Measurements from ENCODE around the gene TTLL11. TPM values are rescaled to one million over a fixed set of nuclear protein-coding genes. Genes with fewer than 3 reads are reported as not detected.

TTLL11 gene
- total and polyA plus RNA-seq, 4 donors, result 1.4 to 4.5 (median 3.6) TPM

- no peak for TF ChIP-seq MAX (IDR thresholded peaks at IDR 0.05)
- no peak for TF ChIP-seq FOXA1 (IDR thresholded peaks at IDR 0.05)
- no peak for TF ChIP-seq REST (IDR thresholded peaks at IDR 0.05)
- TF ChIP-seq HNF4G (IDR thresholded peaks at IDR 0.05), result no peak
Observed at GRCh38 chr9:122112238-122112637, 19.1 kb upstream of the TTLL11 start (continued).

DNA sequence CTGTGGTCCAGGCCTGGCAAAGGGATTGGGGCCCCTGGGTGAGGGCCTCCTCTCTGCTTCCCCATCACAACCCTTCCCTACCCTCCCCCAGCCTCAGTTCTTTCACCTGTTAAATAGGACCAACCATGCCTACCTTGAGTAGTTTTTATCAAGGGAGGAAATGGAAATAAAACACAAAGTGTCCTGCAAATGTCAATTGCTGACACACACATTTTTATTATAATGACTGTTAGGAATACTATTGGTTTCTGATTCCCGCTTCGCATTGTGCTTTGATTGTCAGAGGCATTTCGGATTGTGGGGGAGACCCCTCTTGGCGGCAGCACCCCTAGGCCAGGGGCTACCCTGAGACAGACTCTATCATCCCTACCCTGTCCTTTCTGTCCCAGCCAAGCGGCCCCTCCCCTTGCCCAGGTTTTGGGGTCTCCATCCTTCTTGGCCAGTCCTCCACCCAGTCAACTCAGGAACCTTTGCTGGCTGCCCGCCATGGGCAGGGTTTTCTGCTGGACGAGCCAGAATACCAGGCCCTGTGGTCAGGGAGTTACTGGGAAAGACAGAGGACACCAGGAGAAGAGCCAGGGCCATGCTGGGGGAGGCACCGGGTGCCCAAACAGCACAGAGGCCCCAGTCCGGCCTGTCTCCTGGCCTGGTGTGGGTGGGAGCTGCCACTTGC is 18.4 kb upstream of the TTLL11 start:
- TF ChIP-seq HNF4A (conservative IDR thresholded peaks at IDR 0.05), result no peak
- no peak for TF ChIP-seq MAX (IDR thresholded peaks at IDR 0.05)
- TF ChIP-seq GABPA (IDR thresholded peaks at IDR 0.05 in 1 of 2, conservative IDR thresholded peaks at IDR 0.05 in 1 of 2), result no peak
- no peak for TF ChIP-seq ATF3 (IDR thresholded peaks at IDR 0.05)
- TF ChIP-seq FOXA2 (IDR thresholded peaks at IDR 0.05), result no peak
- no peak for TF ChIP-seq HNF4G (IDR thresholded peaks at IDR 0.05)
- no peak for TF ChIP-seq EGR1 (IDR thresholded peaks at IDR 0.05; ENCODE audit: low read depth in 2 of 2)
- TF ChIP-seq JUND (IDR thresholded peaks at IDR 0.05), result no peak
- TF ChIP-seq YY1 (IDR thresholded peaks at IDR 0.05), result no peak
- TF ChIP-seq ZBTB33 (IDR thresholded peaks at IDR 0.05), result no peak
- no peak for TF ChIP-seq FOXA1 (IDR thresholded peaks at IDR 0.05)
- no peak for TF ChIP-seq REST (IDR thresholded peaks at IDR 0.05)
- 91% methylated on average over 9 of the region's 9 CpGs for WGBS

More for the DNA sequence above, 18.4 kb upstream of the TTLL11 start:
- H3K4me3 ChIP-seq (ENCODE audit: low read depth in 1 of 3, low read length in 3 of 3), result no peak overlapping the region
- H3K36me3 ChIP-seq (ENCODE audit: control insufficient read depth in 4 of 4, insufficient read depth in 3 of 4, low read depth in 1 of 4, low read length in 3 of 4), result no peaks in the 10 kb centered on the region
- DNase-seq (ENCODE audit: low spot score), result no peak
- no peak overlapping the region for H3K9ac ChIP-seq (ENCODE audit: low read depth in 1 of 2, low read length in 2 of 2)
- no peaks in the 10 kb centered on the region for H3K27me3 ChIP-seq (ENCODE audit: control insufficient read depth in 4 of 4, insufficient read depth in 4 of 4, low read length in 3 of 4)
- H3K9me3 ChIP-seq (ENCODE audit: control insufficient read depth in 4 of 4, low read length in 3 of 4), result no peaks in the 10 kb centered on the region
- H3K4me1 ChIP-seq (ENCODE audit: control insufficient read depth in 4 of 4, insufficient read depth in 4 of 4, low read length in 3 of 4), result no peaks in the 10 kb centered on the region
- H3K27ac ChIP-seq (ENCODE audit: low read depth in 1 of 2, low read length in 2 of 2), result no peak overlapping the region
